IPS DF 6.9 (cell line): ENCODE measurements around the gene PDE7B.
"Not testable (repeated sequence)": the region's sequence is repeated elsewhere in the genome, so short reads cannot be mapped to it uniquely, and the experiment has no call there.

ENCODE experiments used
- DNase-seq: peaks from one replicate; pipeline ENCODE4 v3.0.0-alpha.2; 2013; ENCODE audit warnings: low read depth, low spot score
- H3K27ac ChIP-seq: one replicate; pipeline ENCODE4 v1.5.1; 2013; ENCODE audit warnings: low read length, control low read depth
- H3K27me3 ChIP-seq: 2 replicates; pipeline ENCODE4 v1.6.1; 2013; ENCODE audit warnings: mild to moderate bottlenecking, low read length; ENCODE audit not compliant: control insufficient read depth, insufficient read depth
- H3K36me3 ChIP-seq: 2 replicates; pipeline ENCODE4 v1.6.1; 2013; ENCODE audit warnings: low read length; ENCODE audit not compliant: control insufficient read depth, insufficient read depth
- H3K4me1 ChIP-seq: 2 replicates; pipeline ENCODE4 v1.6.1; 2013; ENCODE audit warnings: low read length; ENCODE audit not compliant: control insufficient read depth, insufficient read depth
- H3K4me3 ChIP-seq: 2 replicates; pipeline ENCODE4 v1.5.1; 2013; ENCODE audit warnings: mild to moderate bottlenecking, low read length
- H3K9me3 ChIP-seq: 2 replicates; pipeline ENCODE4 v1.6.1; 2013; ENCODE audit warnings: low read length, inconsistent platforms; ENCODE audit not compliant: control insufficient read depth, insufficient read depth
- WGBS: extraction: QIAGEN DNeasy Blood & Tissue Kit; methylation state at CpG from one replicate; pipeline ENCODE4 v1.1.7; 2013; ENCODE audit warnings: mixed read lengths, missing lambda C conversion rate; ENCODE audit not compliant: insufficient read length, insufficient coverage; 5-methylcytosine and 5-hydroxymethylcytosine counted together

The PDE7B gene

DNA sequence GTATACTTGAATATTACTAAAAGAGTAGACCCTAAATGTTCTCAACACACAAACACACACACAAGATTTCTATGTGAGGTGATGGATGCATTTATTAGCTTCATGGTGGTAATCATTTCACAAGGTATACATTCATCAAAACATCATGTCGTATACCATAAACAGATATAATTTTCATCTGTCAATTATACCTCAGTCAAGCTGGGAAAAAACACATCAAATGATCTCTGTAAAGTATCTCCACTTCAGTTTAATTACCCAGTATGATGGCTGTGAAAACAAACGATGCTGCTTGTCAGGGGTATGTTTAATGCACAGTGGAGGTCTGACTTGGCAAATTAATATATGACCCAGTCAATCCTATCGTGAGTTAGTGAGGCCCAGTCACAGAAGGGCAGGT is 241.4 kb downstream of the PDE7B start:
- no peaks in the 10 kb centered on the region for H3K27me3 ChIP-seq
- no CpG with 5 or more reads among the region's 3 CpGs for WGBS

DNA sequence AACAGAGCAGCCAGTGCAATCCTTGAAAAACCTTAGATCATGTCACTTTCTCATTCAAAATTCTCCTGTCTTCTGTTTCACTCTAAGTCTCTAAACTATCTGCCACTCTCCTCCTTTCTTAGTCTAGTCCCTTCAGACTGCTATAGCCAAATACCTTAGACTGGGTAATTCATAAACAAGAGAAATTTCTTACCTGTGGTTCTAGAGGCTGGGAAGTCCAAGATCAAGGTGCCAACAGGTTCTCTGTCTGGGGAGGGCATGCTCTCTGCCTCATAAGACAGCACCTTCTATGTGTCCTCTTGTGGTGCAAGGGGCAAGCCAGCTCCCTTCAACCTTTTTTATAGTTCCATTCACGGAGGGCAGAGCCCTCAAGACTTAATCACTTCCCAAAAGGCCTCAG is 242.3 kb downstream of the PDE7B start:
- no peak overlapping the region for H3K27ac ChIP-seq
- no peaks in the 10 kb centered on the region for H3K27me3 ChIP-seq
- no peak overlapping the region for H3K4me3 ChIP-seq
- H3K4me1 ChIP-seq: no peaks in the 10 kb centered on the region
- no peaks in the 10 kb centered on the region for H3K9me3 ChIP-seq
- no peak for DNase-seq
- WGBS: no CpG with 5 or more reads among the region's 1 CpG
- H3K36me3 ChIP-seq: no peaks in the 10 kb centered on the region

More for the DNA sequence above, 241.4 kb downstream of the PDE7B start:
- no peak overlapping the region for H3K27ac ChIP-seq
- H3K4me3 ChIP-seq: no peak overlapping the region
- no peaks in the 10 kb centered on the region for H3K4me1 ChIP-seq
- no peaks in the 10 kb centered on the region for H3K36me3 ChIP-seq
- H3K9me3 ChIP-seq: no peaks in the 10 kb centered on the region
- DNase-seq: no peak

DNA sequence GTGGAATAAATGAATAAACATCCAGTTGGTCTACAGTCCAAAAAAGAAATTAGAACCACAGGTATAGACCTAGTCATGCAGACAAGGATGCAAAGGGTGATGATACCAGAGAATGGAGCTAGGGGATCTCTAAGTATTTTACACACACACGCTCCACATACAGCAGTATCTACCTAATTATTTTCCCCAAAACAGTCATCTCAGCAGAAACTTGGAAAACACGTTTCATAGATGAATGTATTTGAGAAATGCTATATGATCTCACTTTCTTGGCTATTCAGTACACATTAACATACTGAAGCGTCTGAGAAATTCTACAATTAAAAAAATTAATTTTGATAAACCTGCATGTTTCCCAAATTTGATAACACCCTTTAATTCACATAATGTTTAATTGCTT is 243.3 kb downstream of the PDE7B start:
- no CpG with 5 or more reads among the region's 3 CpGs for WGBS

DNA sequence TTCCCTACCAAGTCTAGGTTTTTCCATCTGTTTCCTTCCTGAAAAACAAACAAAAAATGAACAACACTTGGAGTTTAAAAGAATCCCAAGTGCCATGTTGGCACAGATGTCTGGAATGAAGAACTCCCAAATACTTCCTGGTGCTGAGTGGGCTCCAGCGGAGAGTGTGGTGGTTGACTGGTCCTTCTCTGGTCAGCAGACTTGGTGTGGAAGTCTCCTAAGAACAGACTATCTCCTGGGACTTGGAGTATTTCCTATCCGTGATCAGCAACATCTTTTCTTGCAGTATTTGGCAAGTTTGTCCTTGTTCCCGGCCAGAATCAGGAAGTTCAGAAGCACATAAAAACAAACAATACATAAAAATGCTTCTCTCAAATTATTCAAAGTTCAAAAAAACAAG is 244.5 kb downstream of the PDE7B start:
- no CpG with 5 or more reads among the region's 3 CpGs for WGBS
- Histone ChIP-seq H3K27me3 (no peaks in the 10 kb centered on the region), H3K9me3 (no peaks in the 10 kb centered on the region), H3K27ac (no peak overlapping the region), H3K4me1 (no peaks in the 10 kb centered on the region), H3K36me3 (no peaks in the 10 kb centered on the region), H3K4me3 (no peak overlapping the region)
- no peak for DNase-seq

More for the DNA sequence above, 243.3 kb downstream of the PDE7B start:
- Histone ChIP-seq H3K36me3 (no peaks in the 10 kb centered on the region), H3K9me3 (no peaks in the 10 kb centered on the region), H3K27ac (no peak overlapping the region), H3K27me3 (no peaks in the 10 kb centered on the region), H3K4me1 (no peaks in the 10 kb centered on the region), H3K4me3 (no peak overlapping the region)
- no peak for DNase-seq

DNA sequence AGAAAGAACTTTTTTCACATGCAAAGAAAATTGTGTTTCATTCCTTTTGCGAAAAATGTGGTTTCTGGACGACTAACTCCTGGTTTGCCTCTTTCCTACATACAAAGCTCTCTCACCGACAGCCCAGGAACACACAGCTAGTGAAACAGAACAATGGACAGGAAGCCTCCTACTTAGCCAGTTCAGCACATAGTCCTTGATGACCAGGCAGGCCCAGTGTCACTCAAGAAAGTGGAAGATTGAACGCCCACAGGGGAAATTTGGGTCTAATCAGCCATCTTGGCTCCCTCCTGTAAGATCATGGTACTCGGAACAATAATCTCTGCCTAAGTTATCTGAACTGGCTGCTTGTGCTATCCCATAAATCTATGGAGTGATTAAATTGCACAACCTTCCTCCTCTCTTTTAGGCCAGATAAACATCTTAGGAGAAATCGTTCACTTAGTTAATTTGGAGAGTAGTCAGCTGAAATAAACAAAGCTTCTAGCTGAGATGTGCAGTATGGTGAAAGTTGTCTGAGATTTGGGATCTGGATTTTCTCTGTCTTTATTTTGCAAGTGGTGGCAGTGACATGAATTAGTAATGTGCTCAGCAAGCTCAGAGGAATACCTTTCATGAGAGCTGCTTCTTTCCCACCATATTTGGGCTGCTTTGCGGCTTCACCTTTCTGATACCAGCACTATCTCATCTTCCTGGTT is 251.6 kb downstream of the PDE7B start:
- peaks cover 5% of the 10 kb centered on the region; the same call in 1 of the 2 replicates for H3K4me1 ChIP-seq
- H3K4me3 ChIP-seq: no peak overlapping the region
- WGBS: no CpG with 5 or more reads among the region's 7 CpGs
- no peak overlapping the region for H3K27ac ChIP-seq
- peaks cover 32% of the 10 kb centered on the region; the same call in 1 of the 2 replicates for H3K27me3 ChIP-seq
- H3K36me3 ChIP-seq: no peaks in the 10 kb centered on the region
- no peaks in the 10 kb centered on the region for H3K9me3 ChIP-seq
- DNase-seq: no peak

DNA sequence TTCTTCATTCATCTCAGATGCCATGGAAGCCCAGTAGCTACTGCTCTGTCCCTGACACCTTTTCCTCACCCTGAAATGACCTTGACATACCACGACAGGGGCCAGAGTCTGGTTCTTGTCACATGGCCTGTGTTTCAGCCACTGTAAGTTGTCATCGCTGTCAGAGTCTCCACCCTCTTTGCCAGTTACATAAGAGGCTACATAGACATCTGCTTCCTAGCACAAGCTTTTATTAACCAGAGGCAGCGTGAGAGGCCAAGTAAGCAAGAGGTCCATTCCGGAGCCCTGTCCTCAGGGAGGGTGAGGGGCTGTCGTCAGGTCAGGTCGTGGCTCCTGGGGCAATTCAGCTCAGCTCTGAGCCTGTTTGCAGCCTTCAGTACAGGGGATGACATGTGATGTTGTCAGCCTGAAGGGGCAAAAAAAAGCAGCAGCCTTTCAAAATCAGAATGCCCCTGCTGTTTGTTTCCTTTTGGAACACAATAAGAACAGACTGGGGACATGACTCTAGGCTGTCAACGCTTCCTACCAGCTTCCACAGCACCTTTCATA is 252.3 kb downstream of the PDE7B start:
- H3K27ac ChIP-seq: no peak overlapping the region
- no peak for DNase-seq
- WGBS: no CpG with 5 or more reads among the region's 7 CpGs
- peaks cover 5% of the 10 kb centered on the region; the same call in 1 of the 2 replicates for H3K4me1 ChIP-seq
- peaks cover 32% of the 10 kb centered on the region; the same call in 1 of the 2 replicates for H3K27me3 ChIP-seq
- H3K4me3 ChIP-seq: no peak overlapping the region
- no peaks in the 10 kb centered on the region for H3K9me3 ChIP-seq
- H3K36me3 ChIP-seq: no peaks in the 10 kb centered on the region

DNA sequence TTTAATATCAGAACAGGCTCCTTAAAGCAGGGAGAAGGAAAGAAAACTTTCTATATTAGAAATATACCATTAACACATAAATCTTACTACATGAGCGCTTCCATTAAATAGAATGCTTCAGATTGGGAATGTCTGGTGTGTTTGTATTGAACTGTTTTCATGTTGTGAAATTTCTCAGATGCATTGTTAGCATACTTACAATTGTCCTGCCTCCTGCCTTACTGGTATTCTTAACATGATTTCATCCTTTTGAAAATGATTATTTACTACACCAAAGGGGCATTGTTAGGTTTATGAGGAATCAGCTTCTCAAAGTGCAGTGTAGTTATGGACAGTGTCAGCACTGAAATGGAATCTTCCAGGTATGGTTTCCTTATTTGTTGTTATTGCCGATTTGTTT is 253.1 kb downstream of the PDE7B start:
- Histone ChIP-seq H3K4me1 (peaks cover 5% of the 10 kb centered on the region; the same call in 1 of the 2 replicates), H3K9me3 (no peaks in the 10 kb centered on the region), H3K27ac (no peak overlapping the region), H3K4me3 (no peak overlapping the region), H3K27me3 (peaks cover 32% of the 10 kb centered on the region; the same call in 1 of the 2 replicates), H3K36me3 (no peaks in the 10 kb centered on the region)
- WGBS: no CpG with 5 or more reads among the region's 2 CpGs
- DNase-seq: no peak

DNA sequence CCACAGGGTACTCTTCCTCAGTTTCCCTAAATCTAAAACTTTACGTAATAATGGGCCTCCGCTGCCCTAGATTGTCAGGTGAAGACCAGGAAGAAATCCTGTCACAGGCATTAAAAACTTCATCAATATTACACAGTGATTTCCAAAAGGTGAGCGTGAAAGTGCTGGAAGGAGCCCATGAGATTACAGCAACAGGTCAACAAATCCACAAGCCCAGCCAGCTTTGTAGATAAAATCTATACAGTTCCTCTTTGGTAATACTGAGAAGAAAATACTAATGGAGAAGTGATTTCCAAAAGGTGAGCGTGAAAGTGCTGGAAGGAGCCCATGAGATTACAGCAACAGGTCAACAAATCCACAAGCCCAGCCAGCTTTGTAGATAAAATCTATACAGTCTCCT is 254.3 kb downstream of the PDE7B start:
- WGBS: no CpG with 5 or more reads among the region's 4 CpGs
- peaks cover 32% of the 10 kb centered on the region; the same call in 1 of the 2 replicates for H3K27me3 ChIP-seq

DNA sequence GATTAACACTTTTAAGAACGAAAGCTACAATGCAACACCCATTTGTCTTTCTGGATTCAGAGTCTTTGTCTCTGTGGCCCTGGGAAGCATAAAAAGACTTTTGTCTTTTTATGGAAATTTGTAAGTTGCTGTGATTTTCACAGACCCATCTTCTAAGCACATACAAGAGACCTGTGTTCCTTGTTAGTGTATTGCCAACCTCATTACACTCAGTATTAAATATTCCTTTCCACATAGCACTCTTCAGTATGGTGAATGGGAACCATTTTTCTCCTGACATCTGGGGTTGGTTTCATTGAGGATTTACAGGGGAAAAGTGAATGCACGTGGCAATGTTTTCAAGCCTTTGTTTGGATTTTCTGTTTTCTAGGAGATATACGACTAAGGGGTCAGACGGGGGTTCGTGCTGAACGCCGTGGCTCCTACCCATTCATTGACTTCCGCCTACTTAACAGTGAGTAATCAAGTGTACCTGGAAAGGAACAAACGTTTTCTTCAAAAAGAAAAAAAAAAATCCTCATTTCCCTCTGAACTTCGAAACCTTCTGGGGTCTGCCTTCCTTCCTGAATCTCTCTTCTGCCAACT is 257.0 kb downstream of the PDE7B start:
- WGBS: no CpG with 5 or more reads among the region's 10 CpGs

More for the DNA sequence above, 254.3 kb downstream of the PDE7B start:
- H3K4me3 ChIP-seq, H3K27ac ChIP-seq, H3K9me3 ChIP-seq, H3K4me1 ChIP-seq, H3K36me3 ChIP-seq, DNase-seq: not testable (repeated sequence)

DNA sequence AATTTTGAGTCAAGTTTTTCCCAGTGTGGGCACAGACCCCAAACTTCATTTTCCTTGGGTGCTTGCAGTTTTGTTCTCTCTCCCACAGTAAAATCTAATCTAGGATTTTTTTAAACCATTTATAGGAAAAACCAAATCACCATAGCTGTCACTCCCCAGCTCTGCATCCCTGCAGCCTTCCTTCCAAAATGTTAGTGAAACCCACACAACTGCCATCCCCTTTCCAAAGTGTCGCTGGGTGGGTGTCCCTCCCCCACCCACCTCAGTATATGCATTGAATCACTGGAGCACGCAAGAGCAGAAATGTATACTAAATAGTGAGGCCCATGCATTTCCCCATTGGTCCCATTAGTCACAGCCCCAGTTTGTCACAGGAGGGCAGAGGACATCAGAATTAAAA is 260.3 kb downstream of the PDE7B start:
- peaks cover 2% of the 10 kb centered on the region; the same call in 1 of the 2 replicates for H3K27me3 ChIP-seq
- DNase-seq: no peak
- H3K4me1 ChIP-seq: no peaks in the 10 kb centered on the region; the same call in 1 of the 2 replicates
- H3K9me3 ChIP-seq: no peaks in the 10 kb centered on the region; the same call in 1 of the 2 replicates
- WGBS: no CpG with 5 or more reads among the region's 2 CpGs
- no peak overlapping the region for H3K27ac ChIP-seq
- no peak overlapping the region for H3K4me3 ChIP-seq
- no peaks in the 10 kb centered on the region for H3K36me3 ChIP-seq

More for the DNA sequence above, 257.0 kb downstream of the PDE7B start:
- no peak for DNase-seq
- no peaks in the 10 kb centered on the region for H3K9me3 ChIP-seq
- no peaks in the 10 kb centered on the region for H3K36me3 ChIP-seq
- no peak overlapping the region for H3K4me3 ChIP-seq
- H3K27ac ChIP-seq: no peak overlapping the region
- H3K27me3 ChIP-seq: peaks cover 18% of the 10 kb centered on the region; the same call in 1 of the 2 replicates
- H3K4me1 ChIP-seq: 0 out of 2 replicates have a peak, but pooled peaks cover 2% of the 10 kb centered on the region
